ENCODE data around the gene CRELD2. TPM values are rescaled to one million over a fixed set of nuclear protein-coding genes. Genes with fewer than 3 reads are reported as not detected.

Gene CRELD2
- total and polyA plus RNA-seq, 2 of the 13 experiments (the other 11 are each of a cell fraction or from before 2014, with no cell fraction given), result 17.2 to 44.7 TPM

GRCh38 chr22:49869086-49869830, 49.2 kb upstream of the CRELD2 start (continued):
- no peak for TF ChIP-seq ARID4A (CRISPR knock-in tag; IDR thresholded peaks at IDR 0.05; ENCODE audit: borderline replicate concordance)
- no peak for TF ChIP-seq TBP (CRISPR knock-in tag; IDR thresholded peaks at IDR 0.05)
- no peak for TF ChIP-seq HOXD1 (CRISPR knock-in tag; IDR thresholded peaks at IDR 0.05)
- TF ChIP-seq ZBTB7A (CRISPR knock-in tag; IDR thresholded peaks at IDR 0.05), result no peak
- peak; percentile 15; the same call in 1 of the 2 replicates for TF ChIP-seq ZNF687 (CRISPR knock-in tag; IDR thresholded peaks at IDR 0.05)
- no peak for TF ChIP-seq SYNCRIP (IDR thresholded peaks at IDR 0.05; ENCODE audit: insufficient read depth, low read depth, low read length)
- no peak for TF ChIP-seq GFI1 (CRISPR knock-in tag; IDR thresholded peaks at IDR 0.05; ENCODE audit: borderline replicate concordance)
- no peak for TF ChIP-seq FOXA3 (CRISPR knock-in tag; IDR thresholded peaks at IDR 0.05)
- no peak for TF ChIP-seq GLI4 (CRISPR knock-in tag; IDR thresholded peaks at IDR 0.05; ENCODE audit: borderline replicate concordance)
- no peak for TF ChIP-seq ZNF577 (CRISPR knock-in tag; IDR thresholded peaks at IDR 0.05; ENCODE audit: borderline replicate concordance, low read depth)
- no peak for TF ChIP-seq ZNF770 (CRISPR knock-in tag; IDR thresholded peaks at IDR 0.05)
- peak; percentile 73; the same call in 1 of the 2 replicates for TF ChIP-seq ZBTB38 (CRISPR knock-in tag; IDR thresholded peaks at IDR 0.05)
- no peak for TF ChIP-seq TFAP4 (IDR thresholded peaks at IDR 0.05; ENCODE audit: borderline replicate concordance, low read depth)
- TF ChIP-seq HES4 (CRISPR knock-in tag; IDR thresholded peaks at IDR 0.05; ENCODE audit: borderline replicate concordance), result no peak
- TF ChIP-seq ZNF678 (CRISPR knock-in tag; IDR thresholded peaks at IDR 0.05), result no peak
- no peak for TF ChIP-seq BRCA1 (CRISPR knock-in tag; IDR thresholded peaks at IDR 0.05)
- TF ChIP-seq ZNF740 (CRISPR knock-in tag; IDR thresholded peaks at IDR 0.05), result no peak

All from HepG2 (cell line).